ENCODE data around the gene DNAI1.

Gene DNAI1

GRCh38 chr9:34540827-34541226 lies 82.2 kb downstream of the DNAI1 start:
- no peak for DNase-seq (ENCODE audit: low read depth in 2 of 2, low spot score in 1 of 2)

GRCh38 chr9:34541540-34541939 lies 82.9 kb downstream of the DNAI1 start:
- DNase-seq (ENCODE audit: low read depth in 2 of 2, low spot score in 1 of 2) = no peak

- no peak for DNase-seq (ENCODE audit: low read depth in 2 of 2, low spot score in 1 of 2)
Measured at GRCh38 chr9:34544035-34544434, 85.4 kb downstream of the DNAI1 start.

GRCh38 chr9:34545497-34545896 lies 86.9 kb downstream of the DNAI1 start:
- DNase-seq (ENCODE audit: low read depth in 2 of 2, low spot score in 1 of 2) = no peak

GRCh38 chr9:34546102-34546833 lies 87.7 kb downstream of the DNAI1 start:
- no peak for DNase-seq (ENCODE audit: low read depth in 2 of 2, low spot score in 1 of 2)

- DNase-seq (ENCODE audit: low read depth in 2 of 2, low spot score in 1 of 2) = no peak
Measured at GRCh38 chr9:34546834-34547827, 88.5 kb downstream of the DNAI1 start.

- DNase-seq (ENCODE audit: low read depth in 2 of 2, low spot score in 1 of 2) = no peak
Measured at GRCh38 chr9:34547960-34548611, 89.5 kb downstream of the DNAI1 start.

GRCh38 chr9:34549407-34549732 lies 90.8 kb downstream of the DNAI1 start:
- no peak for DNase-seq (ENCODE audit: low read depth in 2 of 2, low spot score in 1 of 2)

- no peak for DNase-seq (ENCODE audit: low read depth in 2 of 2, low spot score in 1 of 2)
Measured at GRCh38 chr9:34550016-34550680, 91.5 kb downstream of the DNAI1 start.

- no peak for DNase-seq (ENCODE audit: low read depth in 2 of 2, low spot score in 1 of 2)
Measured at GRCh38 chr9:34550681-34551270, 92.2 kb downstream of the DNAI1 start.

GRCh38 chr9:34551751-34552605 lies 93.4 kb downstream of the DNAI1 start:
- no peak for DNase-seq (ENCODE audit: low read depth in 2 of 2, low spot score in 1 of 2)

GRCh38 chr9:34552606-34552981 lies 94.0 kb downstream of the DNAI1 start:
- DNase-seq (ENCODE audit: low read depth in 2 of 2, low spot score in 1 of 2) = no peak

GRCh38 chr9:34552986-34553385 lies 94.4 kb downstream of the DNAI1 start:
- DNase-seq (ENCODE audit: low read depth in 2 of 2, low spot score in 1 of 2) = no peak

- DNase-seq (ENCODE audit: low read depth in 2 of 2, low spot score in 1 of 2) = no peak
Measured at GRCh38 chr9:34553511-34554021, 95.0 kb downstream of the DNAI1 start.

GRCh38 chr9:34554211-34555001 lies 95.8 kb downstream of the DNAI1 start:
- no peak for DNase-seq (ENCODE audit: low read depth in 2 of 2, low spot score in 1 of 2)

- no peak for DNase-seq (ENCODE audit: low read depth in 2 of 2, low spot score in 1 of 2)
Measured at GRCh38 chr9:34555002-34555348, 96.4 kb downstream of the DNAI1 start.

GRCh38 chr9:34555500-34555899 lies 96.9 kb downstream of the DNAI1 start:
- DNase-seq (ENCODE audit: low read depth in 2 of 2, low spot score in 1 of 2) = no peak

- DNase-seq (ENCODE audit: low read depth in 2 of 2, low spot score in 1 of 2) = no peak
Measured at GRCh38 chr9:34555936-34556525, 97.4 kb downstream of the DNAI1 start.

GRCh38 chr9:34556949-34557348 lies 98.3 kb downstream of the DNAI1 start:
- DNase-seq (ENCODE audit: low read depth in 2 of 2, low spot score in 1 of 2) = no peak

All from stimulated activated CD8-positive, alpha-beta memory T cell treated with anti-CD3 and anti-CD28 coated beads, Interleukin-4, amount 100 ng/mL, for 4 hours (primary cell).